ENCODE data around the gene C3.
"Not testable (repeated sequence)": the region's sequence is repeated elsewhere in the genome, so short reads cannot be mapped to it uniquely, and the experiment has no call there.

Gene C3

DNA sequence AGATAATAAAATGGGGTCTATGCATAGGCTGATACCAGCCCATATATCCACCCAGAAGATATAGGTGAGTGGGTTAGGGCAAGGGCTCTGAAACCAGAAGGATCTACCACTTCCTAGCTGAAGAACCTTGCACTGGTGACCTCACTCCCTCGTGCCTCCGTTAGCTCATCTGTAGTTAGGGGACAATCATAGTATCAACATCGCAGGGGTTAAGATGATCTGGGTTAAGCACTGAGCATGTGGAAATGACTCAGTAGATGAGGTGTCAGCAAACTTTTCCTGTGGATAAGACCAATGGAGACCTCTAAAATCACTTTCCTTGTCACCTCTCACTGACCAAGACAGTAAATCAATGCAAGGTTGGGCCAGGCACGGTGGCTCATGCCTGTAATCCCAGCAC is 81.0 kb downstream of the C3 start:
- H3K27me3 ChIP-seq (ENCODE audit: insufficient read depth, low read length, poor library complexity): no peaks in the 10 kb centered on the region
- no peak overlapping the region for H3K27ac ChIP-seq (ENCODE audit: low read length)
- no peaks in the 10 kb centered on the region for H4K20me1 ChIP-seq (ENCODE audit: insufficient read depth, low read length)
- H2AFZ ChIP-seq (ENCODE audit: low read depth, low read length): no peak overlapping the region
- no peak overlapping the region for H3K4me2 ChIP-seq (ENCODE audit: insufficient read depth, low read length)
- no peak for DNase-seq
- H3K79me2 ChIP-seq (ENCODE audit: insufficient read depth, low read length): no peaks in the 10 kb centered on the region
- H3K4me1 ChIP-seq (ENCODE audit: insufficient read depth, low read length): peaks cover 18% of the 10 kb centered on the region
- no peak overlapping the region for H3K9ac ChIP-seq (ENCODE audit: low read depth, low read length)
- H3K4me3 ChIP-seq (ENCODE audit: low read depth in 1 of 2, low read length in 2 of 2): no peak overlapping the region
- H3K9me3 ChIP-seq (ENCODE audit: insufficient read depth, low read length, severe bottlenecking): no peaks in the 10 kb centered on the region
- ATAC-seq (ENCODE audit: insufficient read depth, low read depth): no peak
- no peaks in the 10 kb centered on the region for H3K36me3 ChIP-seq (ENCODE audit: insufficient read depth, low read length)
- TF ChIP-seq, protein P1, sequence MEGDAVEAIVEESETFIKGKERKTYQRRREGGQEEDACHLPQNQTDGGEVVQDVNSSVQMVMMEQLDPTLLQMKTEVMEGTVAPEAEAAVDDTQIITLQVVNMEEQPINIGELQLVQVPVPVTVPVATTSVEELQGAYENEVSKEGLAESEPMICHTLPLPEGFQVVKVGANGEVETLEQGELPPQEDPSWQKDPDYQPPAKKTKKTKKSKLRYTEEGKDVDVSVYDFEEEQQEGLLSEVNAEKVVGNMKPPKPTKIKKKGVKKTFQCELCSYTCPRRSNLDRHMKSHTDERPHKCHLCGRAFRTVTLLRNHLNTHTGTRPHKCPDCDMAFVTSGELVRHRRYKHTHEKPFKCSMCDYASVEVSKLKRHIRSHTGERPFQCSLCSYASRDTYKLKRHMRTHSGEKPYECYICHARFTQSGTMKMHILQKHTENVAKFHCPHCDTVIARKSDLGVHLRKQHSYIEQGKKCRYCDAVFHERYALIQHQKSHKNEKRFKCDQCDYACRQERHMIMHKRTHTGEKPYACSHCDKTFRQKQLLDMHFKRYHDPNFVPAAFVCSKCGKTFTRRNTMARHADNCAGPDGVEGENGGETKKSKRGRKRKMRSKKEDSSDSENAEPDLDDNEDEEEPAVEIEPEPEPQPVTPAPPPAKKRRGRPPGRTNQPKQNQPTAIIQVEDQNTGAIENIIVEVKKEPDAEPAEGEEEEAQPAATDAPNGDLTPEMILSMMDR (IDR thresholded peaks at IDR 0.05; ENCODE audit: borderline replicate concordance, extremely low read depth, low read length, poor library complexity, severe bottlenecking): no peak
- no peak for TF ChIP-seq EZH2 (IDR thresholded peaks at IDR 0.05; ENCODE audit: borderline replicate concordance, low read depth, low read length, severe bottlenecking)

DNA sequence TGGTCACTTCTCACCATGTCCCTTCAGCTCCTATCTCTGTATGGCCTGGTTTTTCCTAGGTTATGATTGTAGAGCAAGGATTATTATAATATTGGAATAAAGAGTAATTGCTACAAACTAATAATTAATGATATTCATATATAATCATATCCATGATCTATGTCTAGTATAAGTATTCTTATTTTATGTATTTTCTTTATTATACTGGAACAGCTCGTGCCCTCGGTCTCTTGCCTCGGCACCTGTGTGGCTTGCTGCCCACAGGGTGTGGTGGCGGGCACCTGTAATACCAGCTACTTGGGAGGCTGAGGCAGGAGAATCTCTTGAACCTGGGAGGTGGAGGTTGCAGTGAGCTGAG is 87.0 kb downstream of the C3 start:
- not testable (repeated sequence) for H3K4me3 ChIP-seq (ENCODE audit: low read depth in 1 of 2, low read length in 2 of 2); H3K9ac ChIP-seq (ENCODE audit: low read depth, low read length); H3K4me2 ChIP-seq (ENCODE audit: insufficient read depth, low read length); H3K36me3 ChIP-seq (ENCODE audit: insufficient read depth, low read length); H4K20me1 ChIP-seq (ENCODE audit: insufficient read depth, low read length); H3K27me3 ChIP-seq (ENCODE audit: insufficient read depth, low read length, poor library complexity); ATAC-seq (ENCODE audit: insufficient read depth, low read depth); H3K4me1 ChIP-seq (ENCODE audit: insufficient read depth, low read length); H2AFZ ChIP-seq (ENCODE audit: low read depth, low read length); H3K9me3 ChIP-seq (ENCODE audit: insufficient read depth, low read length, severe bottlenecking); DNase-seq; H3K79me2 ChIP-seq (ENCODE audit: insufficient read depth, low read length); H3K27ac ChIP-seq (ENCODE audit: low read length)

DNA sequence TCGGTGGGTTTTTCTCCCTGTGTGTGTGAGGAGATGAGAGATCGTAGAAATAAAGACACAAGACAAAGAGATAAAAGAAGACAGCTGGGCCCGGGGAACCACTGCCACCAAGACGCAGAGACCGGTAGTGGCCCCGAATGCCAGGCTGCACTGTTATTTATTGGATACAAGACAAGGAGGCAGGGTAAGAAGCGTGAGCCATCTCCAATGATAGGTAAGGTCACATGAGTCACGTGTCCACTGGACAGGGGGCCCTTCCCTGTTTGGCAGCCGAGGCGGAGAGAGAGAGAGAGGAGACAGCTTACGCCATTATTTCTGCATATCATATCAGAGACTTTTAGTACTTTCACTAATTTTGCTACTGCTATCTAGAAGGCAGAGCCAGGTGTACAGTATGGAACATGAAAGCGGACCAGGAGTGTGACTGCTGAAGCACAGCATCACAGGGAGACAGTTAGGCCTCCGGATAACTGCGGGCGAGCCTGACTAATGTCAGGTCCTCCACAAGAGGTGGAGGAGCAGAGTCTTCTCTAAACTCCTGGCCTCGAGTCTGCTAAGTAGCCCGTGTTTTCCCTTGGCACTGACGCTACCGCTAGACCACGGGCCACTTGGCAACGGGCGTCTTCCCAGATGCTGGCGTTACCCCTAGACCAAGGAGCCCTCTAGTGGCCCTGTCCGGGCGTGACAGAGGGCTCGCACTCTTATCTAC is 87.5 kb downstream of the C3 start:
- not testable (repeated sequence) for H3K79me2 ChIP-seq (ENCODE audit: insufficient read depth, low read length); H3K9ac ChIP-seq (ENCODE audit: low read depth, low read length); H3K27ac ChIP-seq (ENCODE audit: low read length); H3K9me3 ChIP-seq (ENCODE audit: insufficient read depth, low read length, severe bottlenecking); H3K4me3 ChIP-seq (ENCODE audit: low read depth in 1 of 2, low read length in 2 of 2); H3K27me3 ChIP-seq (ENCODE audit: insufficient read depth, low read length, poor library complexity); ATAC-seq (ENCODE audit: insufficient read depth, low read depth); H3K36me3 ChIP-seq (ENCODE audit: insufficient read depth, low read length); H3K4me1 ChIP-seq (ENCODE audit: insufficient read depth, low read length); H4K20me1 ChIP-seq (ENCODE audit: insufficient read depth, low read length)
- Histone ChIP-seq H3K4me2 (ENCODE audit: insufficient read depth, low read length) (peak overlapping the region; percentile 45; the same call in 1 of the 2 replicates), H2AFZ (ENCODE audit: low read depth, low read length) (0 out of 2 replicates have a peak overlapping the region, but pooled peaks have one; percentile 38)
- DNase-seq: peak; percentile 55
- TF ChIP-seq, protein P1 (IDR thresholded peaks at IDR 0.05; ENCODE audit: borderline replicate concordance, extremely low read depth, low read length, poor library complexity, severe bottlenecking): peak; percentile 67

DNA sequence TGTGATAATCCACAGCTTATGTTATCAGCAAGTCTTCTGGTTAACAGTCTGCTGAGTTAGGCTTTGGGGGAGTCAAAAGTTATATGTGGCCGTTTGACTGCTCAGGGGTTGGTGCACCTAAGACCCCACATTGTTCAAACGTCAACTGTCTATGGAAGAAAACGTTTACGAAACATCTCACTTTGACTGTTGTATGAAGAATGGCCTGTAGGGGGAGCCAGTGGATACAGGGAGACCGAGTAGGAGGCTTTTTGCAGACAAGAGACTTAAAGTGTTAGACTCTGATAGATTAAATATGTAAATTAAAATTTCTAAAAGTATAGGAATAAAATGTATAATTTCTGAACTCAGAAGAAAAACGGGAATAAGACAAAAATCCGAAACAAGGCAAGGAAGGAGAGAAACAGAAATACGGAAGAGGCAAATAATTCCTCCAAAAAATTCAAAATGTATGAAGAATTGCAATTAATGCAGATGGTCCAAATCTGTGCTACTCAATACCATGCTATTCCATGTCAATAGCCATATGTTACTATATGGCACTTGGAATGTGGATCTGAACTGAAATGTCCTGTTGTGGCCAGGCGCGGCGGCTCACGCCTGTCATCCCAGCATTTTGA is 88.3 kb downstream of the C3 start:
- no peak for TF ChIP-seq EZH2 (IDR thresholded peaks at IDR 0.05; ENCODE audit: borderline replicate concordance, low read depth, low read length, severe bottlenecking)
- TF ChIP-seq, protein P1 (IDR thresholded peaks at IDR 0.05; ENCODE audit: borderline replicate concordance, extremely low read depth, low read length, poor library complexity, severe bottlenecking): peak; percentile 80
- Histone ChIP-seq H3K36me3 (ENCODE audit: insufficient read depth, low read length) (no peaks in the 10 kb centered on the region), H2AFZ (ENCODE audit: low read depth, low read length) (peak overlapping the region; percentile 33; the same call in 1 of the 2 replicates), H3K79me2 (ENCODE audit: insufficient read depth, low read length) (no peaks in the 10 kb centered on the region), H3K9ac (ENCODE audit: low read depth, low read length) (no peak overlapping the region), H3K27me3 (ENCODE audit: insufficient read depth, low read length, poor library complexity) (no peaks in the 10 kb centered on the region), H3K4me2 (ENCODE audit: insufficient read depth, low read length) (no peak overlapping the region), H3K27ac (ENCODE audit: low read length) (no peak overlapping the region), H3K4me1 (ENCODE audit: insufficient read depth, low read length) (peaks cover 8% of the 10 kb centered on the region), H3K4me3 (ENCODE audit: low read depth in 1 of 2, low read length in 2 of 2) (no peak overlapping the region), H3K9me3 (ENCODE audit: insufficient read depth, low read length, severe bottlenecking) (no peaks in the 10 kb centered on the region), H4K20me1 (ENCODE audit: insufficient read depth, low read length) (no peaks in the 10 kb centered on the region)
- ATAC-seq (ENCODE audit: insufficient read depth, low read depth) (peak; percentile 82), DNase-seq (peak; percentile 84)

Data from DND-41 (cell line).